Ascending aorta (tissue), 2 donors: Measurements from ENCODE around the gene FGF5. TPM values are rescaled to one million over a fixed set of nuclear protein-coding genes. Genes with fewer than 3 reads are reported as not detected.
"Not testable (repeated sequence)": the region's sequence is repeated elsewhere in the genome, so short reads cannot be mapped to it uniquely, and the experiment has no call there.

Source experiments
- DNase-seq, 2 donors: peaks; one replicate each; pipeline ENCODE4 v3.0.0-alpha.2; 2019; ENCODE audit warnings: low spot score in 2 of 2
- H3K27ac ChIP-seq, 2 donors: fragments of 200-600 bp; sonication (generic); one replicate each; pipeline ENCODE4 v1.5.1; 2016 to 2017; ENCODE audit warnings: mild to moderate bottlenecking in 1 of 2
- H3K27me3 ChIP-seq: fragments of 200-600 bp; sonication (generic); one replicate; pipeline ENCODE4 v1.5.1; 2017
- H3K36me3 ChIP-seq, 2 donors: fragments of 200-600 bp; sonication (generic); one replicate each; pipeline ENCODE4 v1.5.1; 2016
- H3K4me1 ChIP-seq, 2 donors: fragments of 200-600 bp; sonication (generic); one replicate each; pipeline ENCODE4 v1.5.1; 2016 to 2017; ENCODE audit warnings: mild to moderate bottlenecking in 1 of 2
- H3K4me3 ChIP-seq, 2 donors: fragments of 200-600 bp; sonication (generic); one replicate each; pipeline ENCODE4 v1.5.1; 2016 to 2017; ENCODE audit warnings: mild to moderate bottlenecking in 1 of 2
- H3K9me3 ChIP-seq, 2 donors: fragments of 200-600 bp; sonication (generic); one replicate each; pipeline ENCODE4 v1.5.1; 2016
- intact Hi-C: fragments of 100-400 bp; cut with DNase I; formaldehyde crosslinking; loops from one replicate; pipeline ENCODE4 v1.15.1; 2023
- total RNA-seq: library from RNA; depleted of rRNA; stranded (reverse); fragments of >200 nt; gene quantifications from one replicate; pipeline ENCODE4 v1.1.0, GENCODE V29; 2016
- TF ChIP-seq, protein P1 (sequence below), 3 experiments: fragments of 200-600 bp in 2 of 3; fragments of 450-650 bp in 1 of 3; sonication (generic) in 2 of 3; IDR thresholded peaks; one replicate each; pipeline ENCODE4 v1.5.1; 2016 to 2019; ENCODE audit warnings: antibody characterized with exemption in 3 of 3, mild to moderate bottlenecking in 1 of 3, moderate library complexity in 1 of 3

The FGF5 gene
- total RNA-seq, 1 donor from 2014 or later, result not detected

DNA sequence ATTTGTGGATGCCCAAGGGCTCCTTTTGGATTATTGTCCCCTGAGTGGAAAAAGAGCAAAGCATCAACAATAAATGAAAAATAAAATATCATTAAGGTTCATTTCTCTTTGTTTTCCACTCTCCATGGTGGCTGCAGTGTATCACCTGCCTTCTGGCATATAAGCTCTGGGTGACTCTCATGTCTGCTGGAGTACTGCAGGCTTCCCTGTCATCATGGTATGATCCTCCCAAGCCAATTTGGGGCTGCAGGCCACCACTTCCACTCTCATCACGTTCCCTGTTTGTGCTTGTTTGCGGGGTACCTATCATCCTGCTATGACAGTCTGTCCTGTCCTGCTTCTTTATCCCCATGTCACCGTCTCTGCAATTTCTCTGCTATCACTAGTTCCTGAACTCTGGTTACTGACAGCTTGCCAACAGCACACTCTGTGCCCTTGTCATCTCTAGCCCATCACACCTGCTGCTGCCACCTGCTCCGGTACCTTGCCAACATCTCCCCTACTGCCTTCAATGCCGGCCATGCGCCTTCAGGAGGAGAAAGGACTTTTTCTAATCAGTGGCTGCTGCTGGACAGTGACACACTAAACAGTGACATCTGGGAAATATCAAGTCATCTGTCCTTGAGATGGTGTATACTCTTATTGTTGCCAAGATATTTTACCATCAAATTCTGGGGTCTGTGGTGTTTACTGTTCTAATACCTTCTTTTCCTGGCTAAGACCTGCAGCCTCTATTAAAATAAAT is 23.0 kb upstream of the FGF5 start:
- intact Hi-C loops, result no loop called here
- Histone ChIP-seq H3K4me3 (no peak overlapping the region), H3K4me1 (no peaks in the 10 kb centered on the region), H3K9me3 (no peaks in the 10 kb centered on the region), H3K27me3 (no peaks in the 10 kb centered on the region), H3K36me3 (no peaks in the 10 kb centered on the region), H3K27ac (no peak overlapping the region)
- no peak for DNase-seq
- TF ChIP-seq, protein P1, sequence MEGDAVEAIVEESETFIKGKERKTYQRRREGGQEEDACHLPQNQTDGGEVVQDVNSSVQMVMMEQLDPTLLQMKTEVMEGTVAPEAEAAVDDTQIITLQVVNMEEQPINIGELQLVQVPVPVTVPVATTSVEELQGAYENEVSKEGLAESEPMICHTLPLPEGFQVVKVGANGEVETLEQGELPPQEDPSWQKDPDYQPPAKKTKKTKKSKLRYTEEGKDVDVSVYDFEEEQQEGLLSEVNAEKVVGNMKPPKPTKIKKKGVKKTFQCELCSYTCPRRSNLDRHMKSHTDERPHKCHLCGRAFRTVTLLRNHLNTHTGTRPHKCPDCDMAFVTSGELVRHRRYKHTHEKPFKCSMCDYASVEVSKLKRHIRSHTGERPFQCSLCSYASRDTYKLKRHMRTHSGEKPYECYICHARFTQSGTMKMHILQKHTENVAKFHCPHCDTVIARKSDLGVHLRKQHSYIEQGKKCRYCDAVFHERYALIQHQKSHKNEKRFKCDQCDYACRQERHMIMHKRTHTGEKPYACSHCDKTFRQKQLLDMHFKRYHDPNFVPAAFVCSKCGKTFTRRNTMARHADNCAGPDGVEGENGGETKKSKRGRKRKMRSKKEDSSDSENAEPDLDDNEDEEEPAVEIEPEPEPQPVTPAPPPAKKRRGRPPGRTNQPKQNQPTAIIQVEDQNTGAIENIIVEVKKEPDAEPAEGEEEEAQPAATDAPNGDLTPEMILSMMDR (IDR thresholded peaks at IDR 0.05), result no peak

GRCh38 chr4:80247484-80247883 is 19.0 kb upstream of the FGF5 start:
- H3K27ac ChIP-seq, H3K9me3 ChIP-seq, H3K4me3 ChIP-seq, intact Hi-C loops, H3K4me1 ChIP-seq, DNase-seq, H3K36me3 ChIP-seq, H3K27me3 ChIP-seq: not testable (repeated sequence)

DNA sequence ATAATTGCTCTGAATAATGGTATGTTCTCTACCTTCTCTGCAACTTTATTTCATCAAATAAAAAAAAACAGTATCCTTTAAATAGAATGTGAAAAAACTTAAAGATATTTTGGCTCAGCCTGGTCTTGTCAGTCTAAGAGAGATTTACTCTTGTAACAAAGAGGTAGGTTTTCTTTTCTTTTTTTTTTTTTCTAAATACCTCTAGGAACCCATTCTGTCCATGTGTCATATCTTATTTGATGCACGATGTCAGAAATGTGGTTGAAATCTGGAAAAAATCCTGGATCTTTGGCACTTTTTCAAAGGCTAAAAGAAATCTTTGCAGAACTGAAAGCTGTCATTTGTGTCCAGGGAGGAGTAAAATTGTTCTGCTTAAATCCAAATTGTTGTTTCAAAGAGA is 17.3 kb upstream of the FGF5 start:
- TF ChIP-seq, protein P1 (IDR thresholded peaks at IDR 0.05), result no peak
- intact Hi-C loops, result no loop called here
- H3K27me3 ChIP-seq, result no peaks in the 10 kb centered on the region

DNA sequence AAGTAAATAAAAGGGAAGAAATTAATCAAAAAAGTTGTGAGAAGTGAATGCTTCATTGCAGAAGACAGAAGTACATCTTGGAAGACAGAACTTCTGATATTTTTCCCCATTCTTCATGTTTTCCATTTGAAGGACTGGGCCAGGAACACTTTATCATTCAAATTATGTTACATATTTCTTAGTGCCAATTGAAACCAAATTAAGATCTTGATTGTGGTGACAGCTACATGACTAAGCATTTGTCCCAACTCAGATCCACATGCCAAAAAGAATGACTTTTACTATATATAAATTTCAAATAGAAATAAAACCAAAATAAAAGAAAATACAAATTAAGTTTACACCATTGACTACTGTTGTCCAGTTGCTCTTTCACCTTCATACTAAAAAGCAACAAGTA is 14.0 kb upstream of the FGF5 start:
- DNase-seq, result no peak
- H3K4me3 ChIP-seq, result no peak overlapping the region
- no peaks in the 10 kb centered on the region for H3K27me3 ChIP-seq
- H3K27ac ChIP-seq, result no peak overlapping the region
- intact Hi-C loops, result no loop called here
- no peaks in the 10 kb centered on the region for H3K9me3 ChIP-seq
- H3K36me3 ChIP-seq, result no peaks in the 10 kb centered on the region
- TF ChIP-seq, protein P1 (IDR thresholded peaks at IDR 0.05), result no peak
- H3K4me1 ChIP-seq, result no peaks in the 10 kb centered on the region

More for the DNA sequence above, 17.3 kb upstream of the FGF5 start:
- H3K9me3 ChIP-seq, result no peaks in the 10 kb centered on the region
- H3K4me3 ChIP-seq, result no peak overlapping the region
- H3K27ac ChIP-seq, result no peak overlapping the region
- no peaks in the 10 kb centered on the region for H3K36me3 ChIP-seq
- DNase-seq, result no peak
- H3K4me1 ChIP-seq, result no peaks in the 10 kb centered on the region

DNA sequence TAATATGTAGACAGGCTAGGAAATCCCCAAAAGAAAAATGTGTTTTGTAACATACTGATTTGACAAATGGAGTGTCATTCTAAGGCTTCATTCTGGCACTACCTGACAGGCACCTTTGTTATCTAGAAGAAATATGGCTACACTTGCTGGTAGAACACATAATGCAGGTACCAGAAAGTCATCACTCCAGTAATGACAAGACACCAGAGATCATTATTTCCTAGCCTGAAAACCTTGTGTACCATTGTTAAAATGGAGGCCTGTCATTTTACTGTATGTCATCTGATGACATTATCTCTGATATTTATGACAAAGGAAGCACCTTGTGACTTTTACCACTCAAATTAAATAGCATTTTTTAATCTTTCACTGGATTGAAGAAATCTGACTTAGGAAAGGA is 13.5 kb upstream of the FGF5 start:
- no peak for DNase-seq
- no peak overlapping the region for H3K4me3 ChIP-seq
- intact Hi-C loops, result no loop called here
- no peak overlapping the region for H3K27ac ChIP-seq
- H3K4me1 ChIP-seq, result no peaks in the 10 kb centered on the region
- TF ChIP-seq, protein P1 (IDR thresholded peaks at IDR 0.05), result no peak
- no peaks in the 10 kb centered on the region for H3K9me3 ChIP-seq
- no peaks in the 10 kb centered on the region for H3K36me3 ChIP-seq
- no peaks in the 10 kb centered on the region for H3K27me3 ChIP-seq

- no peak overlapping the region for H3K4me3 ChIP-seq
- TF ChIP-seq, protein P1 (IDR thresholded peaks at IDR 0.05), result no peak
- H3K27ac ChIP-seq, result no peak overlapping the region
- no peaks in the 10 kb centered on the region for H3K9me3 ChIP-seq
- H3K27me3 ChIP-seq, result no peaks in the 10 kb centered on the region
- intact Hi-C loops, result no loop called here
- H3K36me3 ChIP-seq, result no peaks in the 10 kb centered on the region
- no peaks in the 10 kb centered on the region for H3K4me1 ChIP-seq
- no peak for DNase-seq
Measured at GRCh38 chr4:80253510-80253909, 13.0 kb upstream of the FGF5 start.
